HepG2 (cell line): ENCODE results near the gene DLG5. TPM values are rescaled to one million over a fixed set of nuclear protein-coding genes. Genes with fewer than 3 reads are reported as not detected.
A peak's percentile ranks its signal among the peaks of the same experiment; 100 is the strongest.

ENCODE experiments used
- ATRX ChIP-seq: sonication (generic); formaldehyde crosslinking; IDR thresholded peaks from 2 replicates; pipeline ENCODE4 v1.4.0; 2020; ENCODE audit warnings: missing genetic modification reagents, borderline replicate concordance
- CC2D1A ChIP-seq: sonication (generic); formaldehyde crosslinking; IDR thresholded peaks from 2 replicates; pipeline ENCODE4 v1.8.1; 2023; ENCODE audit warnings: mild to moderate bottlenecking, missing genetic modification reagents
- CCAR2 ChIP-seq: fragments of 200-400 bp; formaldehyde crosslinking; optimal IDR thresholded peaks from 2 replicates; pipeline ENCODE3; 2018; ENCODE audit warnings: low read depth, mild to moderate bottlenecking, low read length, moderate library complexity
- CREM ChIP-seq, 2 experiments: sonication (generic) in 1 of 2; formaldehyde crosslinking in 1 of 2; IDR thresholded peaks; 2 replicates each; pipeline versions ENCODE4 v1.4.0 to v1.6.1; 2016 to 2020; ENCODE audit warnings: antibody characterized with exemption in 1 of 2, mild to moderate bottlenecking in 1 of 2, missing genetic modification reagents in 1 of 2
- DMAP1 ChIP-seq: IDR thresholded peaks from 2 replicates; pipeline ENCODE4 v1.6.1; 2016
- GPN1 ChIP-seq: sonication (generic); formaldehyde crosslinking; IDR thresholded peaks from 2 replicates; pipeline ENCODE4 v1.5.1; 2020; ENCODE audit warnings: missing genetic modification reagents, borderline replicate concordance
- HNRNPLL ChIP-seq: fragments of 200-400 bp; formaldehyde crosslinking; IDR thresholded peaks from 2 replicates; pipeline ENCODE4 v1.6.1; 2017; ENCODE audit warnings: mild to moderate bottlenecking, low read depth, low read length; ENCODE audit not compliant: poor library complexity, severe bottlenecking
- HOXA9 ChIP-seq: sonication (generic); formaldehyde crosslinking; IDR thresholded peaks from 2 replicates; pipeline ENCODE4 v1.8.1; 2022; ENCODE audit warnings: missing genetic modification reagents, mild to moderate bottlenecking, moderate library complexity, borderline replicate concordance
- MBD4 ChIP-seq: IDR thresholded peaks from 2 replicates; pipeline ENCODE4 v1.6.1; 2012; ENCODE audit warnings: low read length, inconsistent platforms, borderline replicate concordance
- NFIC ChIP-seq: IDR thresholded peaks from 2 replicates; pipeline ENCODE4 v1.6.1; 2012; ENCODE audit warnings: mild to moderate bottlenecking, low read length, inconsistent platforms
- NKX3-1 ChIP-seq: sonication (generic); formaldehyde crosslinking; IDR thresholded peaks from 2 replicates; pipeline ENCODE4 v1.5.0; 2020; ENCODE audit warnings: missing genetic modification reagents
- PHF20 ChIP-seq: sonication (generic); formaldehyde crosslinking; IDR thresholded peaks from 2 replicates; pipeline ENCODE4 v1.5.0; 2020; ENCODE audit warnings: mild to moderate bottlenecking, missing genetic modification reagents
- PITX1 ChIP-seq: sonication (generic); formaldehyde crosslinking; IDR thresholded peaks from 2 replicates; pipeline ENCODE4 v1.5.1; 2020; ENCODE audit warnings: mild to moderate bottlenecking, missing genetic modification reagents
- RAD51 ChIP-seq: fragments of 450-650 bp; IDR thresholded peaks from 2 replicates; pipeline ENCODE4 v1.6.1; 2016; ENCODE audit warnings: borderline replicate concordance
- RARA ChIP-seq: IDR thresholded peaks from 2 replicates; pipeline ENCODE4 v1.6.1; 2016; ENCODE audit warnings: missing genetic modification reagents, missing compliant biosample characterization
- SAFB2 ChIP-seq: sonication (generic); formaldehyde crosslinking; IDR thresholded peaks from 2 replicates; pipeline ENCODE4 v1.5.1; 2020; ENCODE audit warnings: missing genetic modification reagents, low read depth, mild to moderate bottlenecking, borderline replicate concordance
- SIX1 ChIP-seq: sonication (generic); formaldehyde crosslinking; IDR thresholded peaks from 2 replicates; pipeline ENCODE4 v1.4.0; 2020; ENCODE audit warnings: missing genetic modification reagents, borderline replicate concordance
- SRSF9 ChIP-seq: fragments of 200-400 bp; formaldehyde crosslinking; IDR thresholded peaks from 2 replicates; pipeline ENCODE4 v1.6.1; 2018; ENCODE audit warnings: borderline replicate concordance, mild to moderate bottlenecking, low read depth, low read length; ENCODE audit not compliant: insufficient read depth, poor library complexity, severe bottlenecking
- TOE1 ChIP-seq: sonication (generic); formaldehyde crosslinking; IDR thresholded peaks from 2 replicates; pipeline ENCODE4 v1.4.0; 2020; ENCODE audit warnings: mild to moderate bottlenecking, missing genetic modification reagents
- TSC22D2 ChIP-seq: sonication (generic); formaldehyde crosslinking; IDR thresholded peaks from 2 replicates; pipeline ENCODE4 v1.5.1; 2020; ENCODE audit warnings: missing genetic modification reagents, mild to moderate bottlenecking, borderline replicate concordance
- YY1 ChIP-seq: IDR thresholded peaks from 2 replicates; pipeline ENCODE4 v1.6.1; 2011; ENCODE audit warnings: low read length, low read depth, moderate library complexity, mild to moderate bottlenecking; ENCODE audit not compliant: insufficient read depth, insufficient replicate concordance
- ZC3H13 ChIP-seq: sonication (generic); formaldehyde crosslinking; IDR thresholded peaks from 2 replicates; pipeline ENCODE4 v1.8.1; 2023; ENCODE audit warnings: mild to moderate bottlenecking, missing genetic modification reagents, moderate library complexity
- ZFP36L1 ChIP-seq: sonication (generic); formaldehyde crosslinking; IDR thresholded peaks from 2 replicates; pipeline ENCODE4 v1.8.0; 2022; ENCODE audit warnings: mild to moderate bottlenecking, missing genetic modification reagents, moderate library complexity
- ZNF558 ChIP-seq: sonication (generic); formaldehyde crosslinking; IDR thresholded peaks from 2 replicates; pipeline ENCODE4 v1.9.0; 2022; ENCODE audit warnings: mild to moderate bottlenecking, missing genetic modification reagents, borderline replicate concordance
- ZNF562 ChIP-seq: sonication (generic); formaldehyde crosslinking; IDR thresholded peaks from 2 replicates; pipeline ENCODE4 v1.8.0; 2022; ENCODE audit warnings: missing genetic modification reagents, borderline replicate concordance
- ZNF644 ChIP-seq: IDR thresholded peaks from 2 replicates; pipeline ENCODE4 v1.6.1; 2016; ENCODE audit warnings: low read depth
- ZNF674 ChIP-seq: sonication (generic); formaldehyde crosslinking; IDR thresholded peaks from 2 replicates; pipeline ENCODE4 v1.5.0; 2020; ENCODE audit warnings: low read depth, mild to moderate bottlenecking, missing genetic modification reagents
- ZNF703 ChIP-seq: sonication (generic); formaldehyde crosslinking; IDR thresholded peaks from 2 replicates; pipeline ENCODE4 v1.5.1; 2020; ENCODE audit warnings: missing genetic modification reagents, mild to moderate bottlenecking, moderate library complexity, borderline replicate concordance
- ZNF768 ChIP-seq: sonication (generic); formaldehyde crosslinking; IDR thresholded peaks from 2 replicates; pipeline ENCODE4 v1.4.0; 2020; ENCODE audit warnings: missing genetic modification reagents
- ZNF788 ChIP-seq: sonication (generic); formaldehyde crosslinking; IDR thresholded peaks from 2 replicates; pipeline ENCODE4 v1.5.0; 2020; ENCODE audit warnings: mild to moderate bottlenecking, missing genetic modification reagents, borderline replicate concordance
- ZSCAN25 ChIP-seq: sonication (generic); formaldehyde crosslinking; IDR thresholded peaks from 2 replicates; pipeline ENCODE4 v1.8.0; 2022; ENCODE audit warnings: mild to moderate bottlenecking, missing genetic modification reagents
- polyA plus RNA-seq, 8 experiments: library from polyadenylated mRNA; depleted of rRNA in 3 of 8; stranded (reverse) in 7 of 8; unstranded in 1 of 8; fragments of >200 nt; fragmentation: Illumina TruSeq in 4 of 8; extraction: Trizol in 4 of 8; gene quantifications; 2 replicates each; pipeline versions ENCODE4 v1.2.1 to v1.2.3, GENCODE V29; 2011 to 2016; ENCODE audit warnings: low read depth in 4 of 8, missing spikeins in 1 of 8, mixed read lengths in 1 of 8; ENCODE audit not compliant: insufficient read depth in 1 of 8
- total RNA-seq, 5 experiments: library from RNA; depleted of rRNA; stranded (reverse); fragments of >200 nt; fragmentation: Illumina TruSeq; extraction: Trizol; gene quantifications; 2 replicates each; pipeline ENCODE4 v1.2.3, GENCODE V29; 2016; ENCODE audit warnings: low read depth in 1 of 5
- TF ChIP-seq, protein P1 (sequence below): sonication (generic); formaldehyde crosslinking; IDR thresholded peaks from 2 replicates; pipeline ENCODE4 v1.8.1; 2023; ENCODE audit warnings: mild to moderate bottlenecking, missing genetic modification reagents

DLG5 gene
- total and polyA plus RNA-seq, 2 of the 13 experiments (the other 11 are each of a cell fraction or from before 2014, with no cell fraction given), result 15.5 to 18.2 TPM

DNA sequence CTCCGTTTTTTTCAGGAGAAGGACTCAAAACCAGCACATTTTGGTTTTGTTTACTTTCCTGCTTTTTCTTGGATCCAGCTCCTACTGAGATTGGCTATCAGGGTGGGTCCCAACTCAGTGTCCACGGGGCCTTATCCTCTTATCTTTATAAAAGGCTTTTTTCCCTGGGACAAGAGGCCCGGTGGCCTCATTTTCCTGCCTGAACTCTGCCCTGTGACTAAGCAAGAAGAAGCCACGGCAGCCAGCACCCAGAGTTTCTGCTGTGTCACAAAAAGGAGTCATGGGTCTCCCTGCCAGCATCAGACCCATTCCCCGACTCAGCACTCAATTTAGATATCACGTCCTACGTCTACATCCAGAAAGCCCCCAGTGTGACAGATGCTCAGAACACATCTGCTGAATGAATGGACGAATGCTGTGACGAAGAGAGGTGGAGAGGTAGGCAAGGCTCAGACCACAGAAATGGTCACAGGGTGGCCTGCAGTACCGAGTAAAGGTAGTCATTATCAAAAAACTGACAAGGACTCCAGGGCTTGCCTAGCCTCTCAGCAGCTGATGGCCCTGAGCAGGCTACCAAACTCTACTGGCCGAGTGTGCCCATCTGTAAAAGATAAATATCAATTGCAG lies 16.7 kb downstream of the DLG5 start (continued):
- TF ChIP-seq ZNF768 (no peak), ZNF558 (CRISPR knock-in tag) (no peak), NFIC (peak; percentile 55; the same call in 1 of the 2 replicates), CCAR2 (no peak), ZNF788 (CRISPR knock-in tag) (no peak; the same call in 1 of the 2 replicates), SAFB2 (CRISPR knock-in tag) (no peak), TOE1 (CRISPR knock-in tag) (no peak), PITX1 (peak; percentile 73; the same call in 1 of the 2 replicates), YY1 (no peak), ATRX (CRISPR knock-in tag) (no peak), NKX3-1 (no peak), ZNF674 (CRISPR knock-in tag) (no peak), GPN1 (CRISPR knock-in tag) (no peak), PHF20 (CRISPR knock-in tag) (no peak), ZC3H13 (no peak), SIX1 (CRISPR knock-in tag) (no peak; the same call in 1 of the 2 replicates), ZFP36L1 (CRISPR knock-in tag) (no peak), SRSF9 (no peak), CREM (IDR thresholded peaks at IDR 0.05) (peak; percentile 48), CREM (CRISPR knock-in tag; IDR thresholded peaks at IDR 0.05) (no peak), ZNF644 (CRISPR knock-in tag) (peak; percentile 24; the same call in 1 of the 2 replicates), TSC22D2 (CRISPR knock-in tag) (no peak), RARA (CRISPR knock-in tag) (peak; percentile 84), ZSCAN25 (no peak), ZNF703 (CRISPR knock-in tag) (no peak), CC2D1A (CRISPR knock-in tag) (no peak), DMAP1 (peak; percentile 62; the same call in 1 of the 2 replicates), HOXA9 (CRISPR knock-in tag) (no peak), ZNF562 (CRISPR knock-in tag) (no peak), RAD51 (no peak), MBD4 (no peak), HNRNPLL (no peak)
- TF ChIP-seq, protein P1, sequence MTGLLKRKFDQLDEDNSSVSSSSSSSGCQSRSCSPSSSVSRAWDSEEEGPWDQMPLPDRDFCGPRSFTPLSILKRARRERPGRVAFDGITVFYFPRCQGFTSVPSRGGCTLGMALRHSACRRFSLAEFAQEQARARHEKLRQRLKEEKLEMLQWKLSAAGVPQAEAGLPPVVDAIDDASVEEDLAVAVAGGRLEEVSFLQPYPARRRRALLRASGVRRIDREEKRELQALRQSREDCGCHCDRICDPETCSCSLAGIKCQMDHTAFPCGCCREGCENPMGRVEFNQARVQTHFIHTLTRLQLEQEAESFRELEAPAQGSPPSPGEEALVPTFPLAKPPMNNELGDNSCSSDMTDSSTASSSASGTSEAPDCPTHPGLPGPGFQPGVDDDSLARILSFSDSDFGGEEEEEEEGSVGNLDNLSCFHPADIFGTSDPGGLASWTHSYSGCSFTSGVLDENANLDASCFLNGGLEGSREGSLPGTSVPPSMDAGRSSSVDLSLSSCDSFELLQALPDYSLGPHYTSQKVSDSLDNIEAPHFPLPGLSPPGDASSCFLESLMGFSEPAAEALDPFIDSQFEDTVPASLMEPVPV, result no peak
